Stimulated activated CD4-positive, alpha-beta T cell treated with anti-CD3 and anti-CD28 coated beads, Interleukin-12 subunit alpha, Interleukin-12 subunit beta, amount 100 ng/mL, for 24 hours (primary cell): ENCODE measurements around the gene CIPC.

Experiments used
- DNase-seq, 2 experiments: peaks; one replicate each; pipeline ENCODE4 v3.0.0-alpha.2; 2020; ENCODE audit warnings: low read depth in 2 of 2

CIPC gene

DNA sequence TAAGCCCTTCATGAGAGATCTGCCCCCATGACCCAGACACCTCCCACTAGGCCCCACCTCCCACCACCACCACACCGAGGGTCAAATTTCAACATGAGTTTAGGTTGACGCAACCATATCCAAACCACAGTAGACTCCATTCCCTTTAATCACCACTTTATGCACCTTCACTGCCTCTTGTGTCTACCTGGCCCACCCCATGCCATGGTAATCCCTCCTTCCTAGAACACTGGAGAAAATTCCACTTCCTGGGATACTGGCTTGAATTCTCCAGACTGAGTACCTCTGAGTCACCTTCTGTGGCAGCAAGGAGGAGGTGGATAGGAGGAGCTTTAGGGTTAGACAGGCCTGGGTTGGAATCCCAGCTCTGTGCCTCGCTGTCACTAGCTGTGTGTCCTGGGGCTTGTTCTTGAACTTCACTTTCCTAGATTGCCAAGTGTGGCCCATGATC, 26.1 kb upstream of the CIPC start:
- DNase-seq: no peak

DNA sequence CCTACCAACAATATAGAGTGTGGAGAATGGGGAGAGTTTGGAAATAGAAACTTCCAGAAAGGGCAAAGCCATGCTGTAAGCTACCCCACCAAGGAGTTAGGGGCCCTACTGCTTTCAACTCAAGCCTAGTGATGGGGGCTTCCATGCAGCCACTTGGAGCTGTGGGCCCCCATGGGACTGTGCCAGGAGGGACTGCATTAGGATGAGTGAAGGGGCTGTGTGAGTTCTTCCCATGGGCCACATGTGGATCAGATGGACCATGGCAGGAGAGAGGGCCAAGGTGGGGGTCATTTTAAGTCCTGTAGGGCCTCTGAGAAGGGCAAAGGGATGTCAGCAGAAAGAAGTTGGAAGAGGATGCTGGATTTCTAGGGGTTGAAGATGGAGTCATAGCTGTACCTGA, 23.1 kb upstream of the CIPC start:
- DNase-seq: no peak

- no peak for DNase-seq
Observed at GRCh38 chr14:77076113-77076631, 21.9 kb upstream of the CIPC start.

GRCh38 chr14:77077040-77077439, 21.0 kb upstream of the CIPC start:
- DNase-seq: no peak

DNA sequence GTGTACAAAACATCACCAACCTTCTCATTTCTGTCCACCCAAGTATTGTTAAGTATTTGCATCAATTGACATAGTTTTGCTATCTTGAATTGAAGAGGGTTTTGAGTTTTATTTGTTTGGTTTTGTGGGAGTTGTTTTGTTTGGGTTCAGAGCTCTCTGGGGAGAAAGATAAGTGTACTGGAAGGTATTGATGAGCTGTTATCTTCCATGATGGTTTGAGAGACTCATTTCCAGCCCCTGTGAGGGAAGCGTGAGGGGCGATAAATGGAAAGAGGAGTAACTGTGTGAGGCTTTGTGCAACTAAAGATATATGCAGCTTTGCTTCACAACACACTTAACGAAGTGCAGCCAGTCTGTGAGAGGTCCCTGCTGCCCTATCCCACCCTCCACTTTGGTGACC, 15.7 kb upstream of the CIPC start:
- no peak for DNase-seq

DNA sequence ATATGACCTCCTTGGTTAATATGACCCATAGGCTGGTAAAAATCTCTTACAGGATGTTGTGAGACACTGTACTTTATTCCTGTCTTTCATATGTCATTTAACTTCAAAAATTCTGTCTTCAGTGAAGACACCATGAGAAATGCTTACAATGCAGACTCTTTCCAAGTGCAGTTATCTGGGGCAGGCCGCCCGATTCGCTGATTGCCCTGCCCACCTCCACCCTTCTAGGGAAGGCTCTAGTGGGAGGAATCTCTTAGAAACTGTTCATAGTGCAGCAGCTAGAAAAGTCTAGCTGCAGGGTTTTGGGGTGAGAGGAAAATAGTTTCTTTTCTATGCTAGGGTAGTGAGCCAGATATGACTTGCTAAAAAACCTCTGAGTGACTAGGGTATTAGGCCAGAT, 15.0 kb upstream of the CIPC start:
- no peak for DNase-seq

- no peak for DNase-seq
Observed at GRCh38 chr14:77084985-77085384, 13.1 kb upstream of the CIPC start.

GRCh38 chr14:77085538-77085937, 12.5 kb upstream of the CIPC start:
- DNase-seq: no peak

DNA sequence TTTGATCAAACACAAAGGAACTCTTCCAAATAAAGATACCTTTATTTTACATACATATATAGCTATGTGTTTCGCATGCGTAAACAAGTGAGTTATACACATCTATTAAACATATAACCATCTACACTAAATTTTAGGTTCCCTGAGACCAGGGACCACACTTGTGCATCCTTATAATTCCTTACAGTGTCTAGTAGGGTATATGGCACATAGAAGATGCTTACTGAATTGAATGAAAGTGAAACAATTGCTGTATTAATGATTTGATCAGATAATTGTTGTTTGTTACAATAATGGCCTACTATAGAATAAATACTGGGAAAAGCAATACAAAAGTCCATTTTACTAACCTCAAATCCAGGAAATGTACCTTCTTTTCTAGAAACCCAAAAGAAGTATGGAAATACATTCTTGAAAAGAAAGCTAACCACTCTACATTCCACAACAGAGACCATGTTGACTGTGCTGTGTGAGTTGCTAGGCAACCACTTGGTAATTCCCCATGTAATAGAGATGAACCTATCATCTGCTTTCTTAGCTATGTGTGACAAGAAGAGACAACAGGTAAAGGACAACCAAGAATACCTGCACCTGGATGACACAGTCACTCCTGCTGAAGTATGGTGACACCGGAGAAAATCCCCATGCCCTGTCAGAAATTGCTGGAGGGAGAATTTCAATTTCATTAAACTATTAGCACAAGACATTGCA, 11.9 kb upstream of the CIPC start:
- DNase-seq: no peak

DNA sequence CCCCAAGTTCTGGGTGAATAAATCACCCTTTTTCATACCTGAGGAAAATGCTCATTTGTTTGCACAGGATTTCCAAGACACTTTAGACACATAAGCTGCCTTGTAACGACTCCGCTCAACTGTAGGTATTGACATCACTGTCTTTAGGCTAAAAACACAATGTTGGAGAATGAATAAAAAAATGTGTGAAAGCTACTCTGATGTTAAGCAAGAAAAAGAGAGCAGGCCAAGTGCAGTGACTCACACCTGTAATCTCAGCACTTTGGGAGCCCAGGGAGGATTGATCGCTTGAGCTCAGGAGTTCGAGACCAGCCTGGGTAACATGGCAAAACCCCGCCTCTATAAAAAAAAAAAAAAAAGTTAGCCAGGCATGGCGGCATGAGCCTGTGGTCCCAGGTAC, 11.1 kb upstream of the CIPC start:
- DNase-seq: no peak

- no peak for DNase-seq
Observed at GRCh38 chr14:77087631-77088030, 10.4 kb upstream of the CIPC start.

- no peak for DNase-seq
Observed at GRCh38 chr14:77088219-77088618, 9.8 kb upstream of the CIPC start.

- no peak for DNase-seq
Observed at GRCh38 chr14:77088645-77089044, 9.4 kb upstream of the CIPC start.

GRCh38 chr14:77091518-77091917, 6.5 kb upstream of the CIPC start:
- DNase-seq: no peak

DNA sequence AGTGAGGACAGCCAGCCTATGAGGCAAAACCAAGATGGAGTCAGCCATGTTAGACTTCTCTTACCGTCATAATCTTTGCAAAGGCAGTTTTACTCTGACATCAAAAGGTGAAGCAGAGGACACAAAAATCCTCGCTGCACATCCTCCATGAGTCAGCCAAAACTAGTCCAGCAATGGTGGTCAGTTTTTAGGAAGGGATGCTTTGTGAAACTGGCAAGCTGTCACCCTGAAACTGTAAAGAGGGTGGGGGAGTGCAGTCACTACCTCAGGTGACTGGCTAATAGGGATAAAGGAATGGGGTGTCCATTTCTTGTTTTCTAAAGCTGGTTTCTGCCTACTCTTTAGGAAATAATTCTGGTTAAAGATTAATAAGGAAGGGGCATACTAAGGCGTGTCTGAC, 5.4 kb upstream of the CIPC start:
- no peak for DNase-seq

- peak; percentile 44 to 77 for DNase-seq
Observed at GRCh38 chr14:77094672-77095284, 3.3 kb upstream of the CIPC start.

DNA sequence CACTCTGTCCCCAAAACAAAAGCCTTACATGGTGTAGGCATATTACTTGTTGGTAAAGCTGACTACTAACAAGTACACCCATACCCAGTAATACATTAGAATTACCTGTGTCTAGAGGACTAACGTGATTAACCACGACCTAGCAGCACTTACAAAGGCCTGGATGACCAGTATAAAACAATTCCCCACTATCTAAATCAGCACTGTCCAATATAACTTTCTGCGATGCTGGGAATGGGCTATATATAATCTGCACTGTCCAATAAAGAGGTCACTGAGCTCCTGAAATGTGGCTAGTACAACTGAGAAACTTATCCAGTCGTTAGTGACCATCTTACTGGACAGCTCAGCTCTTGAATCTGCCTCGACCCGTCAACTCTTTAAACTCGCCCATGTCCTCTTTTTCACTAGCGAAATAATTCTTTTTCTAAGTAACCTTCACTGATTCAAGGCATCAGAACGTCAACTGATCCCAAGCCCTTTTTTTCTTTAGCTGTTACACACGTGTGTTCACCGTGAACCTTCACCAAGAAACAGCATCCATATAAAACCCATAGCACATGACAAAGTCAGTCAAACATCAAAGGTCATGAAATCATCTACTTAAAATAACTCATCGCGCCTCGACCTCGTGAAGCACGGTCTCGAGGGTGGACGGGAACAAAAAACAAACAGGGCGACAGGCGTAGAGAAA, 905 bp upstream of the CIPC start:
- DNase-seq: no peak

- DNase-seq: peak in 1 of 2 experiments; percentile 4
Observed at GRCh38 chr14:77098529-77099353, 683 bp downstream of the CIPC start.

GRCh38 chr14:77099425-77100167, 1.5 kb downstream of the CIPC start:
- no peak for DNase-seq

GRCh38 chr14:77100961-77101360, 2.9 kb downstream of the CIPC start:
- no peak for DNase-seq

DNA sequence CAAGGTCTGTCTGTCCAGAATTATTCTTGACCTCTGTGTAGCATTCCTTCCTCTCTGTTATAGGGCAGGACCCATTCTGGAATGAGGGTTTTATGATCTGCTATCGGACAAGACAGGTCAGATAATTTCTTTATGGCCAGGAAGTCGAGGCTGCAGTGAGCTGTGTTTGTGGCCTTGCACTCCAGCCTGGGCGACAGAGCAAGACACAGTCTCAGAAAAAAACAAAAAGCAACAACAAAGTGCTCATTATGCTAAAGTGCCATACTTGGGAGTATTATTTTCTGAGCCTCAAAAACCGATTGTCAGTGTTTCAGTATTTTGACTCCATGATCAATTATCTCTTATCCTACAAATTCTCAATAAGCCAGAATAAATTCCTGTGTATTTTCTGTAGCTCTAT, 4.1 kb downstream of the CIPC start:
- DNase-seq: no peak
